ENCODE results near the gene LTBP1.
"Not testable (repeated sequence)": the region's sequence is repeated elsewhere in the genome, so short reads cannot be mapped to it uniquely, and the experiment has no call there.

Gene LTBP1

DNA sequence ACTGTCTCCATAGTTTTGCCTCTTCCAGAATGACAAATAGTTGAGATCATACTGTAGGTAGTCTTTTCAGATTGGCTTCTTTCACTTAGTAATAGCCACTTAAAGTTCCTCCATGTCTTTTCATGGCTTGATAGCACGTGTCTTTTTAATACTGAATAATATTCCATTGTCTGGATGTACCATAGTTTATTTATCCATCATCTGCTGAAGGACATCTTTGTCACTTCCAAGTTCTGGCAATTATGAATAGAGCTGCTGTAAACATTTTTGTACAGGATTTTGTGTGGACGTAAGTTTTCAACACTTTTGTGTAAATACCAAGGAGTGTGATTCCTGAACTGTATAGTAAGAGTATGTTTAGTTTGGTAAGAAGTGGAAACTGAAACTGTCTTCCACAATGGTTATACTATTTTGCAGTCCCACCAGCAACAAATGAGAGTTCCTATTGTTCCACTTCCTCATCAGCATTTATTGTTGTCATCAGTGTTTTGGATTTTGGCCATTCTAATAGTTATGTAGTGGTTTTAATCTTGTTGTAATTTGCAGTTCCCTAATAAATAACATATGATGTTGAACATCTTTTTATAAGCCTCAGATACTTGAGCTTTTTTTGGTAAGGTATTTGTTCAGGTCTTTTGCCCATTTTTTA is 18.9 kb downstream of the LTBP1 start:
- no peak for DNase-seq

- DNase-seq, result no peak
Observed at GRCh38 chr2:32969444-32970162, 22.9 kb downstream of the LTBP1 start.

DNA sequence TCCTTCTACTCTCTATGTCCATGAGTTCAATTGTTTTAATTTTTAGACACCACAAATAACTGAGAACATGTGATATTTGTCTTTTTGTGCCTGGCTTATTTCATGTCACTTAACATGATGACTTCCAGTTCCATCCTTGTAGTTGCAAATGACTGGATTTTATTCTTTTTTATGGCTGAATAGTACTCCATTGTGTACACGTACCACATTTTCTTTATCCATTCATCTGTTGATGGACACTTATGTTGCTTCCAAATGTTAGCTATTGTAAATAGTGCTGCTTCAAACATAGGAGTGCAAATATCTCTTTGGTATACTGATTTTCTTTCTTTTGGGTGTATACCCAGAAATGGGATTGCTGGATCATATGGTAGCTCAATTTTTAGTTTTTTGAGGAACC is 27.0 kb downstream of the LTBP1 start:
- not testable (repeated sequence) for DNase-seq

DNA sequence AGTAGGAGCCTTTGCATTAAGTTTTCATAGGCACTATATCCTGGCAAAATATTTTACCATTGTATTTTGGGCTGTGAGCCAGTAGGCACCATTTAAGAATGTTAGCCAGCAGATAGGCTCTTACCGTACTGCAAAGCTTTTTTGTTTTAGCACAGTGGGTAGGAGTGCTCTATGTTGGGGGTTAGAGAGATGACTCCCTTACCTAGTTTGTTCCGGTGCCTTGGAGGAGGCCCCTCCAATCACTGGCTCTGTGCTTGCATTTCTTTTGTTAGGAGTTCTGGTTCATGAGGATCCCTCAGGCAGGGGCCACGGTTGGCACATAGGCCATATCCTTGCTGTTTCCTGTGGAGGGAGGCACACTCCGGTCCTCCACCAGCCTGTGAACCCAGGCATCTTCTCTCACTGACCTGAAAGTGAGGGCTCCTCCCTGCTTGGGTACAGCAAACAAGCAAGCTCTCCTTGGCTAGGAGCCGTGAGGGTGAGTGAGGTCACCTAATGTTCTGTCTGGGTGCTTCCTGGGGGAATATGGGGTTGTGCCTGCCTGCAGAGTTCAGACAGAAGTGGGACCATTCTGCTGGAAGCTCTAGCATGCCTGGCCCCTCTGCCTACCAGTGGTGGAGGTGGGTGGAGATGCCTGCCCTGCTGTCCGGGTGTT is 29.8 kb downstream of the LTBP1 start:
- no peak for DNase-seq

DNA sequence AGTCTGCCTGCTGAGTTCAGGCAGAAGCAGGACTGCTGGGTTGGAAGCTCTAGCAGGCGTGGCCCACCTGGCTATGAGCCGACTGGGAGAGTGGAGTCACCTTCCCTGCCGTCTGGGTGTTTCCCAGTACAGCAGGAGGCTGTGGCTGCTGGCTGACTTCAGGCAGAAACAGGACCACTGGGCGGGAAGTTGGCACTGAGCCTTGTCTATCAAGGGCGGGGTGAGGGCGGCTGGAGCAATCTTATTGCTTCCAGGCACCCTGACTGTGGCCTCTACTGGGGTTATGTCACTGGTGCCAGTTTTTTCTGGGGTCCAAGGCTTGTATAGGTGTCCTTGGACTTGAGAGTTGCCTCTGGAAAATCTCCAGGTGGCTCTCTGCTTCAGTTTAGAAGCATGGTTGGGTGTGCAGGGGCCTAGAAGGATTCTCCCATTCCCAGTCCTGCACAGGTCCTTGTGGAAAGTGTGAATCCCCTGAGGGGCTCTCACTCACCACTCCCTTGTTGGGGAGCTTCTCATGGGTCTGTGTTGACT is 30.5 kb downstream of the LTBP1 start:
- no peak for DNase-seq

GRCh38 chr2:32981612-32982011 is 34.9 kb downstream of the LTBP1 start:
- no peak for DNase-seq

DNA sequence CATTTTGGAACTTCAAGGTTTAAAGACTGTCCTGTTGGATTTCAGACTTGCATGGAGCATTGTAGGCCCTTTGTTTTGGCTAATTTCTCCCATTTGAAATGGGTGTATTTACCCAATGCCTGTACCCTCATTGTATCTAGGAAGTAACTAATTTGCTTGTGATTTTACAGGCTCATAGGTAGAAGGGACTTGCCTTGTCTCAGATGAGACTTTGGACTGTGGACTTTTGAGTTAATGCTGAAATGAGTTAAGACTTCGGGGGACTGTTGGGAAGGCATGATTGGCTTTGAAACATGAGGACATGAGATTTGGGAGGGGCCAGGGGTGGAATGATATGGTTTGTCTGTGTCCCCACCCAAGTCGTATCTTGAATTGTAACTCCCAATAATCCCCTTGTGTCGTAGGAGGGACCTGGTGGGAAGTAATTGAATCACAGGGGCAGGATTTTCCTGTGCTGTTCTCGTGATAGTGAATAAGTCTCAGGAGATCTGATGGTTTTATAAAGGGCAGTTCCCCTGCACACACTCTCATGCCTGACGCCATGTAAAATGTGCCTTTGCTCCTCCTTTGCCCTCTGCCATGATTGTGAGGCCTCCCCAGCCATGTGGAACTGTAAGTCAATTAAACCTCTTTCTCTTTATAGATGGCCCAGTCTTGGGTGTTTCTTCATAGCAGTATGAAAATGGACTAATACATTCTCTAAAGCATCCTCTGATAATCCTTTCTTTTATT is 36.6 kb downstream of the LTBP1 start:
- DNase-seq, result not testable (repeated sequence)

DNA sequence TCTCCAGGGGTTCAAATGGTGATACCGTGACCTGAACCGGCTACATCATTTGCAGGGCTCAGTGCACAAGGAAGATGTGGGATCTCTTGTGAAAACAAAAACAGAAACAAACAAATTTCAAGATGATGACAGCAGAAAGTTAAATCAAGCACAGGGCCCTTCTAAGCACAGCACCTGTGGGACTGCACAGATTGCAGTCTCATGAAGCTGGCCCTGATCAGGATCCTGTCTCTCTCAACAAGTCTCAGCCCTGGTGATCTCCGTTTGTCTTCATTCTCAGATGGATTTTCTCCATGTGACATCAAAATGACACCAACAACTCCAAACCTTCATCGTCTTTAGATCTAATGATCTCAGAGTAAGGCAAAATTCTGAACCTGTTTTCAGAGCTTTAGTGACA is 39.7 kb downstream of the LTBP1 start:
- DNase-seq, result no peak

DNA sequence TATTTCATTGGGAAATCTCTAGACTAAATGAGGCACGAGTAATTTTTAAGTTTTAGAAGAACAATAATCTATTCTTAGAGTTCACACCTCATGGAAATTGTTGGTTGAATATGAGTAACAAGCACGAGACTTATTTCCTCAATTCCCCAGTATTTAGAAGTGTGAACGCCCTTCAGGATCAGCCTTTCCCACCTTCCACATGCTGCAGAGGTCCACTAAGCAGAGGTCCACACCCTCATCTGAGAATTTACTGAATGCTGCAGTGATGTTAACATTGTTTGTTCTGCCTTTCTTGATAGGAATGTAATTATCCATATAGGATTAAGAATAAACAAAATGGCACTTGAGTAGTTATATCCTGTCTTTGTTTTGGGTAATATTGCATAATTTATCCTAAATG is 41.8 kb downstream of the LTBP1 start:
- DNase-seq, result no peak

GRCh38 chr2:32990556-32990955 is 43.8 kb downstream of the LTBP1 start:
- DNase-seq, result no peak

DNA sequence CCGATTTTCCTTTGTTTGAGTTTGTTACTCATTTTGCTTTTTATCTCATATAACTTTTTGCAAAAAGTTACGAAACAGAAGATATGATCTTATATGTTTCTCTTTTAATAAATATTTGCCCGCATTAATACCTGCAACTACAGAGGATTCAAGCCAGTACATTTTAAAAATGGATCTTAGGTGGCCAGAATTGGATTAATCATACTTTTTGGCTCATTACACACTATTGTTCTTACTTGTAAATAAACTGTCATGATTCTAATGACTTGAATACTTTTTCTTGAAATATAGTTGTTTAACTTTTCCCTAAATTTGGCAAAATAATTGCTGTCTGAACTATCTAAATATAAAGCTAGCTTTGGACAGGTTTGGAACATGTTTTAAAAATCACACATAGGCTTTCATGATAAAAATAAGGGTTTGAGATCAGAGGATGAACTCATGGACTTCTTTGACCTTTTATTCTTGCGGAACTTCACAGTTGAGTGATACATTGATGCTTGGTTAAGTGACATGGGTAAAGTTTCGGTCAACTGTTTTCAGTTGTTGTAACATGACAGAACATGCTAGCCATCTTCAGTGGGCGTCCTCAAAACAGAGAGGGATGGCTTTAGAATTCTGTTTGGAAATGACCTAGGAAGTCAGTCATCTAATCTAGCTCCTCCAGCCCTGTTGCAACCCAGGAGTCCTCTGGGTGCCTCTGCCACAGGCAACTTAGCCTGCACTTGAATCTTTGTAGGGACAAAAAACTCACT is 44.5 kb downstream of the LTBP1 start:
- DNase-seq, result no peak

DNA sequence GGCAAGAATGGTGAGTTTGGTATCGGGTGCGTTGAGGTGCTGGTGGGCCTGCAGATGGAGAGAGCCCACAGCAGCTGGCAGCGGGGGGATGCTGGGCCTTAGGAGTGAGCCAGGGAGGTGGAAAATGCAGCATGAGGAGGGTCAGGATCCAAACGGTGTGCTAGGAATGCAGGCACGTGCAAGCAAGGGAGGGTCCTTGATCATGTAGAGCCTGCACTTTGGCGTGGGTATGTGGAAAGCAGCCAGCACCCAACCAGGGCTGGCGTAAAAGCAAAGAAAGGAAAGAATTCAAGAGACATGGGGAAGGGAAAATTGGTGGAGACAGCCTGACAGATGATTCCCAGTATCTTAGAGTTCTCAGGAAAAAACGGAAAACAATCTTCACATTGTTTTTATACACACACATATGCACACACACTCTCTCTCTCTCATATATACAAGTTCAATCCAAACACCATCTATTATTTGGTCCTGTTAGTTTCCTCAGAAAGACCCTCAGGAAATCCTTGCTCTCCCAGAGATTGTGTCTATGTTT is 46.3 kb downstream of the LTBP1 start:
- no peak for DNase-seq

DNA sequence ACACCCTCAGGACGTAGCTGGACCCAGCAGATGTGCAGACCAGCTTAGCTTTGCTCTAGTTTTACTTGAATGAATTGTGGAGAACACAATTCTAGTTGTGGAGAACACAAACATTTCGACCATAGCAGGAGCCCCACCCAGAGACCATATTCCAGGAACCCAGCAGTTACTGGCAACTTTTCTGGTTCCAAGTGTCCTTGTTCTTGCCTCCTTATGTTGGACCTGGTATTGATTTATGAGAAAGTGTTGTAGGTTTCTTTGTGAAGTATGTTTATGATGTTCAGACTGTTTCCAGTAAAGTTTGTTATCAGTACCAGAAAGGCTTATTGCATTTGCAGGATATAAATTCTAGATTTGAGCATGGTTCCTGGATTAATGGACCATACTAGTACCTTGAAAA is 51.0 kb downstream of the LTBP1 start:
- DNase-seq, result no peak

GRCh38 chr2:33000986-33001385 is 54.2 kb downstream of the LTBP1 start:
- DNase-seq, result no peak

- no peak for DNase-seq
Observed at GRCh38 chr2:33001823-33002222, 55.1 kb downstream of the LTBP1 start.

GRCh38 chr2:33002863-33003262 is 56.1 kb downstream of the LTBP1 start:
- no peak for DNase-seq

DNA sequence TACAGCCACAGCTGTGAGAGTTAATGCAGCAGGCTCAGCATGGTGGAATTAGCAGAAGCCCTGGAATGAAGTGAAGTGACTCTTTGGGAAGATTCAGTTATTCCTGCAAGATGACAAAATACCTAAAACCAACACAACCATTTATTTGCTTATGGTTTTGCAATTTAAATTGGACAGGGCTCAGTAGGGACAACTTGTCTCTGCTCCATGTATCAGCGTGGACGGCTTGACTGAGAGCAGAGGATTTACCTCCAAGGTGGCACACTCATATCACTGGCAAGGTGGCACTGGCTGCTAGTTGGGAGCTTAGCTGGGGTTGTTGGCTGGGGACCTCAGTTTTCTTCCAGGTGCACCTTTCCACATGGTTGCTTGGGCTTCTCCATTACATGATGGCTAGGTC is 58.3 kb downstream of the LTBP1 start:
- no peak for DNase-seq

DNA sequence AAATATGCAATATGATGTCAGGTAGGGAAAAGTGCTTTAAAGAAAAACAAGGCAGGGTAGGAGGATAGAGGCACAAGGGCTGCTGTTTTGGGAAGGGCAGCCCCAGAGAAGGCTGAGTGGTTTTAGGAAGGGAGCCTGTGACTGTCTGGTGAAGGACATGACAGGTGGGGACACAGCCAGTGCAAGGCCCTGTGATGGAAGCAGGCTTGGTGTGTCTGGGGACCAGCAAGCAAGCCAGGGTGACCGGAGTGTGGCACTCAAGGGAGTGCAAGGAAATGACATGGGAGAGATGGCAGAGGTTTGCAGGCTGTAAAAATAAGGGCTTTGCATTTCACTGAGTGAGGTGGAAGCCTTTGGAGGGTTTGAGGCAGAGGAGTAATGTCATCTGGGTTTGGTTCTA is 62.0 kb downstream of the LTBP1 start:
- no peak for DNase-seq

DNA sequence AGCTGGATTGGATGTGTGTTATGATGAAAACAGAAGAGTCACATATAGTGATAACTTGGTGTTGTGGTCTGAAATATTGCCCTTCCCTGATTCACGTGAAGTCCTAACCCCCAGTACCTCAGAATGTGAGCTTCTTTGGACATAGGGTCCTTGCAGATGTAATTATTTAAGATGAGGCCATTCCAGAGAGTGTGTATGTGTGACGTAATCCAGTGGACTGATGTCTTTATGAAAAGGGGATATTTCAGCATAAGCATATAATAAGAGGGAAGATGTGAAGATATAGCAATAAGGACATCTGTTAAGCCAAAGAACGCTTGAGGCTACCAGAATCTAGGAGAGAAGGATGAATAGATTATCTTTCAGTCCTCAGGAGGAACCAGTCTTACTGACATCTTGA is 62.5 kb downstream of the LTBP1 start:
- no peak for DNase-seq

DNA sequence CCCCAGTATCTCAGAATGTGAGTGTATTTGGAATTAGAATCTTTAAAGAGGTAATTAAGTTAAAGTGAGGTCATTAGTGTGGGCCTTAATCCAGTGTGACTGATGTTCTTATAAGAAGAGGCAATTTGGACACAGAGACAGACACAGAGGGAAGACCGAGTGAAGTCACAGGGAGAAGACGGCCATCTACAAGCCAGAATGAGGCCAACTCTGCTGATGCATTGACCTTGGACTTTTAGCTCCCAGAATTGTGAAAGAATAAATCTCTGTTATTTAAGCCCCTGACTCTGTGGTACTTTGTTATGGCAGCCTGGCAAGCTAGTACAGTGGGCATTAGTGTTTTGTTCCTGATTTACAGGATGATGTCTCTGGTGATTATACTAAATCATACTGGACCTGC is 64.6 kb downstream of the LTBP1 start:
- no peak for DNase-seq

DNA sequence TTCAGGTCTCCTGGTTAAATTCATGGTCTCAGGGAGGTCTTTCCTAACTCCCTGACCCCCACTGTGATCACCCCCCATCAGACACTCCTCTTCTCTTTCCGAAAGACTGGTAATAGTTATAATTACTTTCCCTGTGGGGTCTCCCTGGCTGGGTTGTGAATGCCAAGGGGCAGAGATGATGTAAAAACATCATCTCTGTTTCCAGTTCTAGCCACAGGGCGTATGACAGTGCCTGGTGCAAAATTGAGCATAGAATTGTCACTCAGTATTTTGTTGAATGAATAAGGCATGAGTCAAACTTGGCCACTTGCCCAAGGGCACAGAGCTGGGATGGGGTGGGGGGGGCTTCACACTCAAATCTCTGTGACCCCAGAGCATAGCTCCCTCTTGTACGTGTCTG is 65.2 kb downstream of the LTBP1 start:
- no peak for DNase-seq

- DNase-seq, result no peak
Observed at GRCh38 chr2:33013684-33014110, 66.9 kb downstream of the LTBP1 start.
